B cell (primary cell): Measurements from ENCODE around the gene ST8SIA1. TPM values are rescaled to one million over a fixed set of nuclear protein-coding genes. Genes with fewer than 3 reads are reported as not detected.

ENCODE experiments used
- ATAC-seq: fragments of 200-7000 bp; cut with Tn5 transposase; one replicate; pipeline ENCODE4 v1.10.0; 2021; ENCODE audit warnings: low read depth, mild to moderate bottlenecking, moderate number of reproducible peaks, moderate library complexity
- CTCF ChIA-PET: fragments of 350-600 bp; sonication (Branson Sonifier 250); formaldehyde crosslinking; loops from one replicate; lab custom pipeline; 2021; ENCODE audit warnings: antibody characterized with exemption, inconsistent platforms; lab: Charles Lee
- POLR2A ChIA-PET: fragments of 350-600 bp; sonication (Branson Sonifier 250); formaldehyde crosslinking; loops from one replicate; lab custom pipeline; 2021; ENCODE audit warnings: antibody characterized with exemption; lab: Charles Lee
- DNase-seq: peaks from one replicate; pipeline ENCODE4 v3.0.0; 2013
- H2AFZ ChIP-seq: 2 replicates; pipeline ENCODE4 v1.6.1; 2012; ENCODE audit warnings: mild to moderate bottlenecking, low read depth, low read length; ENCODE audit not compliant: insufficient read depth, poor library complexity, severe bottlenecking
- H3K27ac ChIP-seq, 2 donors: 1 replicate in 1 of 2; 2 replicates in 1 of 2; pipeline ENCODE4 v1.5.1; 2012 to 2013; ENCODE audit warnings: low read length in 2 of 2, mild to moderate bottlenecking in 2 of 2, moderate library complexity in 1 of 2
- H3K27me3 ChIP-seq, 4 experiments: fragments of 200-600 bp in 1 of 4; sonication (generic) in 1 of 4; replicated peaks in 1 of 4; 1 replicate in 2 of 4; 2 replicates in 2 of 4; pipeline versions ENCODE4 v1.6.1 to v1.7.0; 2013 to 2016; ENCODE audit warnings: low read length in 3 of 4, mild to moderate bottlenecking in 2 of 4, mixed read lengths in 1 of 4, moderate library complexity in 1 of 4; ENCODE audit not compliant: insufficient read depth in 4 of 4, control insufficient read depth in 3 of 4; ENCODE audit errors: control extremely low read depth in 1 of 4
- H3K36me3 ChIP-seq, 2 experiments: replicated peaks in 1 of 2; 1 replicate in 1 of 2; 2 replicates in 1 of 2; pipeline versions ENCODE4 v1.6.1 to v1.7.1; 2013; ENCODE audit warnings: low read length in 1 of 2; ENCODE audit not compliant: insufficient read depth in 2 of 2, control insufficient read depth in 1 of 2; ENCODE audit errors: control extremely low read depth in 1 of 2, extremely low read depth in 1 of 2
- H3K4me1 ChIP-seq, 2 donors: fragments of 200-600 bp in 1 of 2; sonication (generic) in 1 of 2; 1 replicate in 1 of 2; 2 replicates in 1 of 2; pipeline versions ENCODE4 v1.5.1 to v1.6.1; 2013 to 2017; ENCODE audit warnings: low read length in 2 of 2; ENCODE audit not compliant: control insufficient read depth in 2 of 2, insufficient read depth in 2 of 2
- H3K4me2 ChIP-seq: replicated peaks from 2 replicates; pipeline ENCODE3; 2012; ENCODE audit warnings: mild to moderate bottlenecking, low read depth, low read length; ENCODE audit not compliant: poor library complexity, severe bottlenecking
- H3K4me3 ChIP-seq, 5 experiments: fragments of 200-600 bp in 1 of 5; sonication (generic) in 1 of 5; 1 replicate in 3 of 5; 2 replicates in 2 of 5; pipeline versions ENCODE4 v1.5.1 to v1.7.0; 2011 to 2016; ENCODE audit warnings: low read length in 4 of 5, mild to moderate bottlenecking in 4 of 5, low read depth in 2 of 5, control low read depth in 1 of 5, moderate library complexity in 1 of 5; ENCODE audit not compliant: insufficient read depth in 1 of 5; ENCODE audit errors: control extremely low read depth in 1 of 5, extremely low read depth in 1 of 5
- H3K79me2 ChIP-seq: fragments of 200-600 bp; sonication (generic); one replicate; pipeline ENCODE4 v1.6.0; 2016; ENCODE audit warnings: low read length; ENCODE audit not compliant: control insufficient read depth, insufficient read depth
- H3K9ac ChIP-seq: fragments of 200-600 bp; sonication (generic); 2 replicates; pipeline ENCODE4 v1.6.1; 2017; ENCODE audit warnings: mild to moderate bottlenecking, low read length, moderate library complexity
- H3K9me3 ChIP-seq, 3 donors: one replicate each; pipeline versions ENCODE4 v1.6.1 to v1.7.1; 2013; ENCODE audit warnings: low read length in 2 of 3; ENCODE audit not compliant: control insufficient read depth in 2 of 3, insufficient read depth in 1 of 3; ENCODE audit errors: control extremely low read depth in 1 of 3
- H4K20me1 ChIP-seq: 2 replicates; pipeline ENCODE4 v1.6.0; 2012; ENCODE audit warnings: mild to moderate bottlenecking, low read length; ENCODE audit not compliant: insufficient read depth, control insufficient read depth, poor library complexity, severe bottlenecking
- H3K27ac Mint-ChIP-seq: one replicate; pipeline ENCODE4 v1.8.0; 2021; ENCODE audit warnings: mixed read lengths
- H3K27me3 Mint-ChIP-seq: one replicate; pipeline ENCODE4 v1.8.0; 2021; ENCODE audit warnings: mixed read lengths
- H3K4me1 Mint-ChIP-seq: one replicate; pipeline ENCODE4 v1.8.0; 2021; ENCODE audit warnings: mixed read lengths
- H3K4me3 Mint-ChIP-seq: one replicate; pipeline ENCODE4 v1.8.0; 2021; ENCODE audit warnings: mixed read lengths
- H3K9me3 Mint-ChIP-seq: one replicate; pipeline ENCODE4 v1.8.0; 2022; ENCODE audit warnings: mixed read lengths; ENCODE audit not compliant: insufficient read depth
- EZH2 ChIP-seq: IDR thresholded peaks from 2 replicates; pipeline ENCODE4 v1.6.1; 2012; ENCODE audit warnings: borderline replicate concordance, low read depth, mild to moderate bottlenecking, moderate library complexity, low read length; ENCODE audit not compliant: insufficient read depth, poor library complexity, severe bottlenecking
- WGBS: methylation state at CpG from one replicate; pipeline ENCODE4 v1.1.5; 2013; ENCODE audit warnings: missing lambda C conversion rate; ENCODE audit not compliant: insufficient coverage; 5-methylcytosine and 5-hydroxymethylcytosine counted together
- intact Hi-C: fragments of 100-400 bp; cut with micrococcal nuclease; formaldehyde crosslinking; loops from one replicate; pipeline ENCODE4 v1.10.0; 2022
- polyA plus RNA-seq: library from polyadenylated mRNA; depleted of rRNA; stranded (reverse); fragments of >200 nt; gene quantifications from 2 replicates; pipeline ENCODE4 v1.2.3, GENCODE V29; 2012
- total RNA-seq, 2 donors: library from RNA; stranded (reverse); fragments of 120-200 nt in 1 of 2; gene quantifications; 1 replicate in 1 of 2; 2 replicates in 1 of 2; pipeline versions ENCODE4 v1.2.3 to v1.2.4, GENCODE V29; 2013 to 2022
- TF ChIP-seq, protein P1 (sequence below): fragments of 200-600 bp; IDR thresholded peaks from one replicate; pipeline ENCODE4 v1.8.0; 2022; ENCODE audit warnings: antibody characterized with exemption, mild to moderate bottlenecking

The ST8SIA1 gene
- total and polyA plus RNA-seq, 2 donors (not counting 1 experiment from before 2014, with no cell fraction given) = 0.02 to 0.04 TPM

GRCh38 chr12:22333713-22334409 lies 646 bp downstream of the ST8SIA1 start:
- H3K27ac Mint-ChIP-seq = no peak overlapping the region
- peak overlapping the region; percentile 74 for H3K4me3 Mint-ChIP-seq
- H3K4me1 Mint-ChIP-seq = peaks cover 21% of the 10 kb centered on the region
- peak; percentile 13 for DNase-seq
- ChIA-PET POLR2A (no interaction called here), CTCF (no interaction called here)
- 4% methylated on average over 43 of the region's 49 CpGs for WGBS
- peaks cover 0 to 4% (median 0%) of the 10 kb centered on the region in 3 donors for H3K9me3 ChIP-seq
- no peak for ATAC-seq
- peak overlapping the region; percentile 27 for H3K9ac ChIP-seq
- no peaks in the 10 kb centered on the region for H3K79me2 ChIP-seq
- peaks cover 17 to 22% of the 10 kb centered on the region in 2 donors for H3K4me1 ChIP-seq
- H4K20me1 ChIP-seq = no peaks in the 10 kb centered on the region
- peaks cover 0 to 44% (median 32%) of the 10 kb centered on the region in 4 experiments for H3K27me3 ChIP-seq
- intact Hi-C loops = no loop called here
- H3K9me3 Mint-ChIP-seq = no peaks in the 10 kb centered on the region
- TF ChIP-seq EZH2 = no peak
- TF ChIP-seq, protein P1, sequence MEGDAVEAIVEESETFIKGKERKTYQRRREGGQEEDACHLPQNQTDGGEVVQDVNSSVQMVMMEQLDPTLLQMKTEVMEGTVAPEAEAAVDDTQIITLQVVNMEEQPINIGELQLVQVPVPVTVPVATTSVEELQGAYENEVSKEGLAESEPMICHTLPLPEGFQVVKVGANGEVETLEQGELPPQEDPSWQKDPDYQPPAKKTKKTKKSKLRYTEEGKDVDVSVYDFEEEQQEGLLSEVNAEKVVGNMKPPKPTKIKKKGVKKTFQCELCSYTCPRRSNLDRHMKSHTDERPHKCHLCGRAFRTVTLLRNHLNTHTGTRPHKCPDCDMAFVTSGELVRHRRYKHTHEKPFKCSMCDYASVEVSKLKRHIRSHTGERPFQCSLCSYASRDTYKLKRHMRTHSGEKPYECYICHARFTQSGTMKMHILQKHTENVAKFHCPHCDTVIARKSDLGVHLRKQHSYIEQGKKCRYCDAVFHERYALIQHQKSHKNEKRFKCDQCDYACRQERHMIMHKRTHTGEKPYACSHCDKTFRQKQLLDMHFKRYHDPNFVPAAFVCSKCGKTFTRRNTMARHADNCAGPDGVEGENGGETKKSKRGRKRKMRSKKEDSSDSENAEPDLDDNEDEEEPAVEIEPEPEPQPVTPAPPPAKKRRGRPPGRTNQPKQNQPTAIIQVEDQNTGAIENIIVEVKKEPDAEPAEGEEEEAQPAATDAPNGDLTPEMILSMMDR = no peak
- H2AFZ ChIP-seq = peak overlapping the region; percentile 25
- H3K27ac ChIP-seq = no peak overlapping the region
- H3K4me2 ChIP-seq = peak overlapping the region; percentile 80
- no peaks in the 10 kb centered on the region for H3K36me3 ChIP-seq
- peaks cover 74% of the 10 kb centered on the region for H3K27me3 Mint-ChIP-seq
- H3K4me3 ChIP-seq = peak overlapping the region in 3 of 5 experiments; percentile 13 to 57 (median 47)

- DNase-seq (no peak), ATAC-seq (no peak)
- intact Hi-C loops = no loop called here
- H3K4me1 ChIP-seq = peaks cover 17 to 22% of the 10 kb centered on the region in 2 donors
- H3K4me3 ChIP-seq = no peak overlapping the region
- H3K9me3 Mint-ChIP-seq = no peaks in the 10 kb centered on the region
- H3K36me3 ChIP-seq = no peaks in the 10 kb centered on the region
- H2AFZ ChIP-seq = no peak overlapping the region
- ChIA-PET POLR2A (no interaction called here), CTCF (no interaction called here)
- H3K27ac Mint-ChIP-seq = no peak overlapping the region
- H3K27ac ChIP-seq = no peak overlapping the region
- H3K9ac ChIP-seq = no peak overlapping the region
- peaks cover 67% of the 10 kb centered on the region for H3K27me3 Mint-ChIP-seq
- H4K20me1 ChIP-seq = no peaks in the 10 kb centered on the region
- peak overlapping the region; percentile 74 for H3K4me3 Mint-ChIP-seq
- peaks cover 21% of the 10 kb centered on the region for H3K4me1 Mint-ChIP-seq
- TF ChIP-seq, protein P1 = no peak
- no peak for TF ChIP-seq EZH2
- peaks cover 0 to 4% (median 0%) of the 10 kb centered on the region in 3 donors for H3K9me3 ChIP-seq
- H3K27me3 ChIP-seq = peaks cover 0 to 44% (median 29%) of the 10 kb centered on the region in 4 experiments
- no peaks in the 10 kb centered on the region for H3K79me2 ChIP-seq
- 52% methylated on average over 6 of the region's 10 CpGs for WGBS
- no peak overlapping the region for H3K4me2 ChIP-seq
Observed at GRCh38 chr12:22333186-22333712, 1.3 kb downstream of the ST8SIA1 start.
